Neuronal stem cell (in vitro differentiated cells): Measurements from ENCODE around the gene SPECC1L.

Experiments
- DNase-seq: peaks from one replicate; pipeline ENCODE4 v3.0.0-alpha.2; 2013; ENCODE audit warnings: low spot score
- H2AFZ ChIP-seq: one replicate; pipeline ENCODE4 v1.6.1; 2013; ENCODE audit warnings: mild to moderate bottlenecking, low read length, inconsistent platforms
- H2AK5ac ChIP-seq: 2 replicates; pipeline ENCODE4 v1.6.1; 2013; ENCODE audit warnings: low read depth, mild to moderate bottlenecking, inconsistent platforms, low read length, moderate library complexity, mixed read lengths
- H2BK120ac ChIP-seq: 2 replicates; pipeline ENCODE4 v1.6.1; 2013; ENCODE audit warnings: low read depth, mild to moderate bottlenecking, inconsistent platforms, low read length, moderate library complexity, mixed read lengths
- H2BK12ac ChIP-seq: one replicate; pipeline ENCODE4 v1.6.1; 2013; ENCODE audit warnings: low read length, inconsistent platforms
- H2BK15ac ChIP-seq: 2 replicates; pipeline ENCODE4 v1.6.1; 2013; ENCODE audit warnings: mild to moderate bottlenecking, low read length, inconsistent platforms, mixed read lengths
- H2BK5ac ChIP-seq: one replicate; pipeline ENCODE4 v1.6.1; 2013; ENCODE audit warnings: inconsistent platforms, mild to moderate bottlenecking, low read length, moderate library complexity
- H3K14ac ChIP-seq: one replicate; pipeline ENCODE4 v1.6.1; 2013; ENCODE audit warnings: low read length, inconsistent platforms
- H3K18ac ChIP-seq: 2 replicates; pipeline ENCODE4 v1.6.1; 2013; ENCODE audit warnings: low read length, inconsistent platforms
- H3K23ac ChIP-seq: 2 replicates; pipeline ENCODE4 v1.6.1; 2013; ENCODE audit warnings: low read depth, mild to moderate bottlenecking, mixed read lengths, low read length, inconsistent platforms; ENCODE audit not compliant: poor library complexity
- H3K27ac ChIP-seq: replicated peaks from 3 replicates; pipeline ENCODE4 v1.5.1; 2013; ENCODE audit warnings: low read length, inconsistent platforms
- H3K27me3 ChIP-seq, 3 experiments: 2 replicates each; pipeline ENCODE4 v1.6.1; 2013; ENCODE audit warnings: low read length in 3 of 3, mild to moderate bottlenecking in 2 of 3, inconsistent platforms in 1 of 3, low read depth in 1 of 3, mixed read lengths in 1 of 3, moderate library complexity in 1 of 3; ENCODE audit not compliant: control insufficient read depth in 3 of 3, insufficient read depth in 3 of 3
- H3K36me3 ChIP-seq, 2 donors: replicated peaks in 1 of 2; 2 replicates each; pipeline ENCODE4 v1.6.1; 2013; ENCODE audit warnings: low read length in 2 of 2; ENCODE audit not compliant: control insufficient read depth in 2 of 2, insufficient read depth in 2 of 2
- H3K4ac ChIP-seq: 2 replicates; pipeline ENCODE4 v1.6.1; 2013; ENCODE audit warnings: inconsistent platforms, mild to moderate bottlenecking, low read length, moderate library complexity
- H3K4me1 ChIP-seq, 2 donors: 1 replicate in 1 of 2; 2 replicates in 1 of 2; pipeline ENCODE4 v1.6.1; 2013; ENCODE audit warnings: low read length in 2 of 2, low read depth in 1 of 2; ENCODE audit not compliant: control insufficient read depth in 2 of 2, insufficient read depth in 1 of 2
- H3K4me2 ChIP-seq: one replicate; pipeline ENCODE4 v1.6.1; 2013; ENCODE audit warnings: mild to moderate bottlenecking, low read length, inconsistent platforms; ENCODE audit not compliant: insufficient read depth, poor library complexity, severe bottlenecking
- H3K4me3 ChIP-seq, 2 donors: 2 replicates each; pipeline ENCODE4 v1.5.1; 2013; ENCODE audit warnings: low read length in 2 of 2, mild to moderate bottlenecking in 2 of 2, inconsistent platforms in 1 of 2, moderate library complexity in 1 of 2
- H3K79me1 ChIP-seq: one replicate; pipeline ENCODE4 v1.6.1; 2013; ENCODE audit warnings: low read depth, mild to moderate bottlenecking, inconsistent platforms, low read length, moderate library complexity
- H3K9ac ChIP-seq: one replicate; pipeline ENCODE4 v1.6.1; 2013; ENCODE audit warnings: mild to moderate bottlenecking, low read depth, low read length, inconsistent platforms; ENCODE audit not compliant: poor library complexity
- H3K9me3 ChIP-seq, 2 donors: replicated peaks in 1 of 2; 2 replicates each; pipeline versions ENCODE3 to v1.6.1; 2013; ENCODE audit warnings: low read length in 2 of 2, mild to moderate bottlenecking in 2 of 2, inconsistent platforms in 1 of 2, low read depth in 1 of 2, mixed read lengths in 1 of 2, moderate library complexity in 1 of 2; ENCODE audit not compliant: control insufficient read depth in 2 of 2, insufficient read depth in 1 of 2
- H4K8ac ChIP-seq: one replicate; pipeline ENCODE4 v1.6.1; 2013; ENCODE audit warnings: low read depth, mild to moderate bottlenecking, inconsistent platforms, low read length, moderate library complexity
- H4K91ac ChIP-seq: one replicate; pipeline ENCODE4 v1.6.1; 2013; ENCODE audit warnings: low read length, low read depth, mild to moderate bottlenecking, inconsistent platforms; ENCODE audit not compliant: poor library complexity
- WGBS, 2 donors: extraction: QIAGEN DNeasy Blood & Tissue Kit; methylation state at CpG; one replicate each; pipeline ENCODE4 v1.1.7; 2013; ENCODE audit warnings: missing lambda C conversion rate in 2 of 2, mixed read lengths in 1 of 2; ENCODE audit not compliant: insufficient read length in 2 of 2, insufficient replicate concordance in 1 of 2; ENCODE audit errors: extremely low coverage in 2 of 2; 5-methylcytosine and 5-hydroxymethylcytosine counted together

SPECC1L gene

GRCh38 chr22:24386937-24387471, 116.4 kb downstream of the SPECC1L start:
- no peak overlapping the region for H3K23ac ChIP-seq
- no peak overlapping the region for H2BK12ac ChIP-seq
- no peak overlapping the region for H3K4me3 ChIP-seq
- no peak overlapping the region for H3K4me2 ChIP-seq
- H2BK15ac ChIP-seq, result no peak overlapping the region
- no CpG with 5 or more reads among the region's 2 CpGs for WGBS, 2 donors
- H4K91ac ChIP-seq, result no peak overlapping the region
- no peak overlapping the region for H3K9ac ChIP-seq
- no peaks in the 10 kb centered on the region for H3K9me3 ChIP-seq
- H2AK5ac ChIP-seq, result no peak overlapping the region
- DNase-seq, result no peak
- peaks cover 0 to 51% of the 10 kb centered on the region in 2 donors for H3K36me3 ChIP-seq
- no peak overlapping the region for H2BK120ac ChIP-seq
- no peak overlapping the region for H3K14ac ChIP-seq
- no peak overlapping the region for H2BK5ac ChIP-seq
- no peak overlapping the region for H4K8ac ChIP-seq
- H3K4me1 ChIP-seq, result no peaks in the 10 kb centered on the region
- no peak overlapping the region for H2AFZ ChIP-seq
- no peak overlapping the region for H3K27ac ChIP-seq
- no peaks in the 10 kb centered on the region for H3K27me3 ChIP-seq
- no peak overlapping the region for H3K4ac ChIP-seq
- H3K79me1 ChIP-seq, result no peaks in the 10 kb centered on the region
- no peak overlapping the region for H3K18ac ChIP-seq

DNA sequence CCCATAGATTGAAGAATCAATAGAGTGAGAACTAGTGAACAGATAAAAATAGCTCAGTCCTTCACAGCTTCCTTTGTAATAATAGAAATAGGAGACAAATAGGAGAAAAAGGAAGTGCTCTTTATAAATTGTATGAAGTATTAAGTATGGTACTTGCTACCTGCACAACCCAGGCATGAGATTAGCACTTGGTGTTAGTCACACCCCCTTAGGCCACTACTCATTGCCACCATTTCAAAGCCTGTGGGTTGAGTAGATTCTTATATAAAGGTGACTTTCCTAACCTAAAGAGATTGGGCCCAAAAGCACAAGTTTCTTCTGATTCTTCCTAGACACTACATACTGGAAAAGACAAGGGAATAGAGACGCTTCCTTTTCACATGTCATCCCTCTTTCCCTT, 119.0 kb downstream of the SPECC1L start:
- no peak overlapping the region for H4K91ac ChIP-seq

DNA sequence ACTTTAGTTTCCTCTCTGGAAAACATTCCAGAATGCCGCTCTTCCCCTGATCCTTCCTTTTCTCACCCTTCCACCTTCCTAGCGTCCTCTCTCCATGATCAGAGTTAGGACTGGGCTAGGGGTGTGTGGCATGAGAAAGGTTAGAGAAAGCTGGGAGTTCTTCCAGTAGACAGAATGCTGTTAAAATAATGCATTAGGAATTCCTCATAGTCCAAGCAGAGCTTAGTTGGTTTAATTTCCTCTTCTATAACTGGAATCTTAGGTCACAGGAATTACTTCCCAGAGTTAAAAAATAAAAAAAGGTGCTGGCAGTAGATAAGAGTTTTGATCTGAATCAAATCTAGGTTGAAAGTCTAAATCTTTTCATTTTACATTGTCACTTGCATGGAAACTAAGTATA, 119.5 kb downstream of the SPECC1L start:
- no peak overlapping the region for H2BK12ac ChIP-seq
- no peak overlapping the region for H3K18ac ChIP-seq
- no peak overlapping the region for H3K23ac ChIP-seq
- H2BK120ac ChIP-seq, result no peak overlapping the region
- no peak overlapping the region for H4K8ac ChIP-seq
- H3K9ac ChIP-seq, result no peak overlapping the region
- H2AFZ ChIP-seq, result no peak overlapping the region
- H3K4me2 ChIP-seq, result no peak overlapping the region
- H3K36me3 ChIP-seq, result peaks cover 3 to 64% of the 10 kb centered on the region in 2 donors
- H3K79me1 ChIP-seq, result peaks cover 2% of the 10 kb centered on the region
- no peak overlapping the region for H2BK15ac ChIP-seq
- H2BK5ac ChIP-seq, result no peak overlapping the region
- H3K27ac ChIP-seq, result no peak overlapping the region
- H3K27me3 ChIP-seq, result no peaks in the 10 kb centered on the region
- no peak overlapping the region for H3K4ac ChIP-seq
- no peak overlapping the region for H3K4me3 ChIP-seq
- no peak overlapping the region for H2AK5ac ChIP-seq
- no CpG with 5 or more reads among the region's 2 CpGs for WGBS, 2 donors
- H3K9me3 ChIP-seq, result no peaks in the 10 kb centered on the region
- H4K91ac ChIP-seq, result no peak overlapping the region
- DNase-seq, result no peak
- no peak overlapping the region for H3K14ac ChIP-seq
- no peaks in the 10 kb centered on the region for H3K4me1 ChIP-seq

More for the DNA sequence above, 119.0 kb downstream of the SPECC1L start:
- Histone ChIP-seq H2BK15ac (no peak overlapping the region), H3K36me3 (peaks cover 3 to 61% of the 10 kb centered on the region in 2 donors), H2AK5ac (no peak overlapping the region), H3K9me3 (no peaks in the 10 kb centered on the region), H3K9ac (no peak overlapping the region), H2BK12ac (no peak overlapping the region), H3K79me1 (peaks cover 2% of the 10 kb centered on the region), H2BK120ac (no peak overlapping the region), H3K23ac (no peak overlapping the region), H3K27me3 (no peaks in the 10 kb centered on the region), H3K4me2 (no peak overlapping the region), H3K14ac (no peak overlapping the region), H4K8ac (no peak overlapping the region), H3K27ac (no peak overlapping the region), H2BK5ac (no peak overlapping the region), H3K4me1 (no peaks in the 10 kb centered on the region), H2AFZ (no peak overlapping the region), H3K4me3 (no peak overlapping the region), H3K18ac (no peak overlapping the region), H3K4ac (no peak overlapping the region)
- WGBS, 2 donors, result no CpG with 5 or more reads among the region's 1 CpG
- no peak for DNase-seq

DNA sequence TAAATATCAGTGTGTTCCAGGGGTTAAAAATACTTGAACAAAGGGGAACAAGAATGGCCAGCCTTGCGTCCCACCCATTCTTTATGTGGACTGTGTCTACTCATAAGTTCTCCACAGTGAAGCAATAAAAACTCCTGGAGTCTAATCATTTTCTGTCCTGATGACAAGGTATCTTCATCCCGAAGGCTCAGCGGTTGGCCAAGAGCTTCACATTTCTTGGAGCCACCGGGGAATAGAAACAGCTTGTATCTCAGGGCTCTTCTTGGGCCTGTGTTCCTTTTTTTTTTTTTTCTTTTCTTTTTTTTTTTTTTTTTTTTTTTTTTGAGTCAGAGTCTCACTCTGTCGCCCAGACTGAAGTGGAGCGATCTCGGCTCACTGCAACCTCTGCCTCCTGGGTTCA, 119.9 kb downstream of the SPECC1L start:
- no peak overlapping the region for H2BK15ac ChIP-seq
- no peak overlapping the region for H3K4me2 ChIP-seq
- no peaks in the 10 kb centered on the region for H3K27me3 ChIP-seq
- H3K23ac ChIP-seq, result no peak overlapping the region
- no peak overlapping the region for H2AK5ac ChIP-seq
- no peak overlapping the region for H2BK5ac ChIP-seq
- H3K79me1 ChIP-seq, result peaks cover 2% of the 10 kb centered on the region
- no peak overlapping the region for H3K14ac ChIP-seq
- no peak overlapping the region for H3K18ac ChIP-seq
- H3K9ac ChIP-seq, result no peak overlapping the region
- no peak overlapping the region for H4K91ac ChIP-seq
- H2BK12ac ChIP-seq, result no peak overlapping the region
- H2BK120ac ChIP-seq, result no peak overlapping the region
- no peak overlapping the region for H3K27ac ChIP-seq
- no peak overlapping the region for H3K4me3 ChIP-seq
- H3K4me1 ChIP-seq, result no peaks in the 10 kb centered on the region
- no peak overlapping the region for H3K4ac ChIP-seq
- no peak overlapping the region for H2AFZ ChIP-seq
- no CpG with 5 or more reads among the region's 7 CpGs for WGBS, 2 donors
- no peak for DNase-seq
- H3K9me3 ChIP-seq, result no peaks in the 10 kb centered on the region
- no peak overlapping the region for H4K8ac ChIP-seq
- H3K36me3 ChIP-seq, result peaks cover 5 to 64% of the 10 kb centered on the region in 2 donors
